ENCODE results near the gene PHACTR1. TPM values are rescaled to one million over a fixed set of nuclear protein-coding genes. Genes with fewer than 3 reads are reported as not detected.

Gene PHACTR1
- total and polyA plus RNA-seq, 2 of the 4 experiments (the other 2 are of a cell fraction), result not detected

- Histone ChIP-seq H3K56ac (ENCODE audit: extremely low read depth, insufficient read depth, low read length) (no peak overlapping the region), H3K4ac (ENCODE audit: low read depth, low read length) (no peak overlapping the region), H3K23ac (ENCODE audit: low read depth, low read length) (no peak overlapping the region), H2BK120ac (ENCODE audit: low read depth, low read length) (no peak overlapping the region), H2BK15ac (ENCODE audit: low read depth, low read length) (no peak overlapping the region), H3K27ac (ENCODE audit: insufficient read depth, low read length) (no peak overlapping the region), H3K27me3 (ENCODE audit: control insufficient read depth, insufficient read depth, low read length) (peaks cover 2% of the 10 kb centered on the region; the same call in 1 of the 2 replicates), H3K9me3 (ENCODE audit: control insufficient read depth, insufficient read depth, low read length) (peaks cover 2% of the 10 kb centered on the region; the same call in 1 of the 2 replicates), H3K4me3 (ENCODE audit: insufficient read depth, low read depth, low read length) (no peak overlapping the region), H2BK5ac (ENCODE audit: low read depth, low read length, poor library complexity, severe bottlenecking) (no peak overlapping the region), H4K91ac (ENCODE audit: insufficient read depth, low read depth, low read length) (no peak overlapping the region), H2AK9ac (replicated peaks; ENCODE audit: low read depth, low read length, poor library complexity) (no peak overlapping the region), H2BK20ac (ENCODE audit: low read depth, low read length) (no peak overlapping the region), H4K5ac (ENCODE audit: low read depth, low read length) (no peak overlapping the region), H3K14ac (replicated peaks; ENCODE audit: low read depth, low read length) (no peak overlapping the region), H3K36me3 (ENCODE audit: control insufficient read depth, insufficient read depth, low read length) (no peaks in the 10 kb centered on the region), H3K4me1 (ENCODE audit: control insufficient read depth, insufficient read depth, low read length) (no peaks in the 10 kb centered on the region), H2AK5ac (ENCODE audit: low read depth, low read length) (no peak overlapping the region), H3K79me1 (ENCODE audit: low read depth in 1 of 2, low read length in 2 of 2) (no peaks in the 10 kb centered on the region), H4K8ac (ENCODE audit: low read depth in 2 of 2, low read length in 2 of 2) (no peak overlapping the region), H3K4me2 (ENCODE audit: low read depth, low read length) (no peak overlapping the region), H3K18ac (ENCODE audit: low read depth, low read length) (no peak overlapping the region), H4K20me1 (ENCODE audit: insufficient read depth, low read length) (no peaks in the 10 kb centered on the region), H3K9ac (ENCODE audit: low read depth, low read length) (no peak overlapping the region), H2AFZ (replicated peaks; ENCODE audit: low read length, poor library complexity) (no peak overlapping the region), H3K9me1 (ENCODE audit: insufficient read depth, low read length) (no peaks in the 10 kb centered on the region)
- no TSS peak for BruUV-seq (replicated peaks)
- DNase-seq, result no peak
- POLR2A ChIA-PET (ENCODE audit: unreplicated experiment), result no interaction called here
- in situ Hi-C loops (cut with MboI; ENCODE audit: low sequenced_read_pairs), result no loop called here
- CTCF ChIA-PET, result no interaction called here
- no CpG with 5 or more reads among the region's 4 CpGs for WGBS, 2 experiments (ENCODE audit: extremely low coverage in 2 of 2, insufficient read length in 1 of 2)
- intact Hi-C loops (cut with micrococcal nuclease), result no loop called here
- TF ChIP-seq SMC3 (IDR thresholded peaks at IDR 0.05; ENCODE audit: low read depth, low read length) (no peak), CTCF (conservative IDR thresholded peaks at IDR 0.05; ENCODE audit: low read depth, low read length) (no peak), RFX5 (IDR thresholded peaks at IDR 0.05; ENCODE audit: low read depth, low read length) (no peak), POLR2A (IDR thresholded peaks at IDR 0.05; ENCODE audit: low read depth, low read length) (no peak), USF2 (IDR thresholded peaks at IDR 0.05; ENCODE audit: low read depth, low read length) (no peak), CEBPB (IDR thresholded peaks at IDR 0.05; ENCODE audit: low read depth, low read length) (no peak)
- dilution Hi-C loops (cut with HindIII; ENCODE audit: low sequenced_read_pairs, unreplicated experiment), result no loop called here
- no peak for ATAC-seq (ENCODE audit: low read depth)
Measured at GRCh38 chr6:12961761-12962160, 245.2 kb downstream of the PHACTR1 start.
